GM12878 (cell line): ENCODE results near the gene C16orf95. TPM values are rescaled to one million over a fixed set of nuclear protein-coding genes. Genes with fewer than 3 reads are reported as not detected.
A peak's percentile ranks its signal among the peaks of the same experiment; 100 is the strongest.

Experiments
- ATAC-seq: fragments of 200-7000 bp; cut with Tn5 transposase; 3 replicates; pipeline ENCODE4 v1.9.1; 2020; ENCODE audit warnings: mild to moderate bottlenecking, moderate library complexity
- BruUV-seq: library from RNA; stranded (reverse); fragments of 400-500 nt; replicated peaks from 2 replicates; lab custom pipeline; 2021; lab: Mats Ljungman, UMichigan
- CTCF ChIA-PET: fragments of 300-600 bp; sonication (Branson Sonifier 250); formaldehyde crosslinking; extraction: SDS; loops from one replicate; lab custom pipeline; 2021; ENCODE audit warnings: inconsistent platforms; lab: Yijun Ruan, JAX
- POLR2A ChIA-PET: fragments of 350-600 bp; formaldehyde crosslinking; extraction: SDS; loops from one replicate; lab custom pipeline; 2021; ENCODE audit warnings: inconsistent platforms; lab: Charles Lee
- RAD21 ChIA-PET: fragments of 300-600 bp; sonication (Branson Sonifier 250); formaldehyde crosslinking; loops from one replicate; lab custom pipeline; 2023; ENCODE audit warnings: antibody characterized with exemption; ENCODE audit not compliant: unreplicated experiment; lab: Charles Lee
- SMC1A ChIA-PET: fragments of 300-600 bp; sonication (Branson Sonifier 250); formaldehyde crosslinking; loops from one replicate; lab custom pipeline; 2023; ENCODE audit not compliant: unreplicated experiment, uncharacterized antibody; lab: Charles Lee
- DNase-seq: peaks from one replicate; pipeline ENCODE4 v3.0.0-alpha.2; 2011; ENCODE audit warnings: low read depth, low spot score
- FAIRE-seq: peaks from 3 replicates; lab custom pipeline; 2011; peaks lifted over from hg19 to GRCh38; lab: Jason Lieb, UNC
- H2AFZ ChIP-seq: 2 replicates; pipeline ENCODE4 v1.6.0; 2011; ENCODE audit warnings: low read depth, low read length, control low read depth; ENCODE audit not compliant: control insufficient read depth
- H3K27ac ChIP-seq: 2 replicates; pipeline ENCODE4 v1.5.1; 2011; ENCODE audit warnings: control low read depth; ENCODE audit not compliant: control insufficient read depth, insufficient read depth
- H3K27me3 ChIP-seq, 2 experiments: replicated peaks in 1 of 2; 2 replicates each; pipeline versions ENCODE4 v1.6.0 to v1.6.1; 2011; ENCODE audit warnings: low read length in 1 of 2; ENCODE audit not compliant: control insufficient read depth in 2 of 2, insufficient read depth in 2 of 2
- H3K36me3 ChIP-seq, 2 experiments: 2 replicates each; pipeline ENCODE4 v1.5.1; 2011; ENCODE audit warnings: low read length in 1 of 2; ENCODE audit not compliant: control insufficient read depth in 2 of 2, insufficient read depth in 2 of 2
- H3K4me1 ChIP-seq: 2 replicates; pipeline ENCODE4 v1.6.1; 2011; ENCODE audit warnings: mild to moderate bottlenecking, low read length, moderate library complexity, mixed read lengths; ENCODE audit not compliant: control insufficient read depth, insufficient read depth
- H3K4me2 ChIP-seq: 2 replicates; pipeline ENCODE4 v1.6.0; 2011; ENCODE audit warnings: control low read depth; ENCODE audit not compliant: control insufficient read depth, insufficient read depth
- H3K4me3 ChIP-seq: fragments of 200-600 bp; sonication (generic); 2 replicates; pipeline ENCODE4 v1.5.1; 2016
- H3K79me2 ChIP-seq: 2 replicates; pipeline ENCODE4 v1.6.0; 2011; ENCODE audit warnings: low read length; ENCODE audit not compliant: control insufficient read depth, insufficient read depth
- H3K9ac ChIP-seq: 2 replicates; pipeline ENCODE4 v1.8.0; 2011; ENCODE audit warnings: low read length, control low read depth, mixed read lengths; ENCODE audit not compliant: control insufficient read depth, insufficient read depth
- H3K9me3 ChIP-seq: replicated peaks from 3 replicates; pipeline ENCODE4 v1.5.1; 2011; ENCODE audit warnings: mild to moderate bottlenecking, low read length; ENCODE audit not compliant: control insufficient read depth, insufficient read depth
- H4K20me1 ChIP-seq: 2 replicates; pipeline ENCODE4 v1.6.0; 2011; ENCODE audit not compliant: control insufficient read depth, insufficient read depth
- FOS ChIP-seq: IDR thresholded peaks from 3 replicates; pipeline ENCODE4 v1.6.1; 2011; ENCODE audit warnings: borderline replicate concordance; ENCODE audit not compliant: insufficient read length; ENCODE audit errors: extremely low read depth
- HDAC6 ChIP-seq: fragments of 200-600 bp; sonication (generic); IDR thresholded peaks from one replicate; pipeline ENCODE4 v1.8.0; 2017; ENCODE audit warnings: antibody characterized with exemption; ENCODE audit not compliant: unreplicated experiment
- IKZF1 ChIP-seq: fragments of 450-650 bp; conservative IDR thresholded peaks from 2 replicates; pipeline ENCODE4 v1.6.1; 2017; ENCODE audit warnings: antibody characterized with exemption, mild to moderate bottlenecking
- MEF2B ChIP-seq: fragments of 450-650 bp; IDR thresholded peaks from 2 replicates; pipeline ENCODE4 v1.6.1; 2018; ENCODE audit warnings: mild to moderate bottlenecking, moderate library complexity; ENCODE audit not compliant: partially characterized antibody, poor library complexity, severe bottlenecking
- PAX8 ChIP-seq: fragments of 450-650 bp; IDR thresholded peaks from 2 replicates; pipeline ENCODE4 v1.6.1; 2017; ENCODE audit warnings: mild to moderate bottlenecking, moderate library complexity
- POU2F2 ChIP-seq: IDR thresholded peaks from 3 replicates; pipeline ENCODE4 v1.6.1; 2011; ENCODE audit warnings: low read depth, mild to moderate bottlenecking, low read length, borderline replicate concordance
- SMAD1 ChIP-seq: fragments of 450-650 bp; IDR thresholded peaks from 2 replicates; pipeline ENCODE4 v1.6.1; 2018; ENCODE audit warnings: mild to moderate bottlenecking, low read depth; ENCODE audit not compliant: partially characterized antibody
- STAT1 ChIP-seq: fragments of 450-650 bp; conservative IDR thresholded peaks from 2 replicates; pipeline ENCODE4 v1.6.1; 2014; ENCODE audit warnings: antibody characterized with exemption, mild to moderate bottlenecking
- STAT3 ChIP-seq: IDR thresholded peaks from 2 replicates; pipeline ENCODE4 v1.6.1; 2011; ENCODE audit warnings: low read depth, low read length, improper control_type of control experiment
- TCF12 ChIP-seq: IDR thresholded peaks from 2 replicates; pipeline ENCODE4 v1.6.1; 2011; ENCODE audit warnings: low read depth, mild to moderate bottlenecking, low read length
- WGBS: methylation state at CpG from one replicate; pipeline ENCODE4 v1.1.6; 2016; ENCODE audit warnings: low lambda C conversion rate; ENCODE audit not compliant: insufficient replicate concordance, insufficient coverage; ENCODE audit errors: missing lambda C conversion rate; 5-methylcytosine and 5-hydroxymethylcytosine counted together
- in situ Hi-C: fragments of 300-500 bp; cut with MboI; formaldehyde crosslinking; loops from 9 replicates; pipeline ENCODE4 v1.14.3; 2018; ENCODE audit warnings: mixed read lengths
- intact Hi-C: fragments of 100-400 bp; cut with micrococcal nuclease; formaldehyde crosslinking; loops from one replicate; pipeline ENCODE4 v1.14.2; 2022; ENCODE audit not compliant: unreplicated experiment
- polyA plus RNA-seq, 11 experiments: library from polyadenylated mRNA; depleted of rRNA in 4 of 11; unstranded in 6 of 11; stranded (reverse) in 5 of 11; fragments of >200 nt; fragmentation: Nextera tagmentation in 4 of 11; fragmentation: Illumina TruSeq in 1 of 11; extraction: Ambion mirVana in 4 of 11; extraction: Trizol in 1 of 11; gene quantifications; 1 replicate in 1 of 11; 2 replicates in 10 of 11; pipeline versions ENCODE4 v1.2.1 to v1.2.3, GENCODE V29; 2011 to 2016; ENCODE audit warnings: inconsistent platforms in 2 of 11, missing spikeins in 2 of 11, low read depth in 1 of 11
- total RNA-seq, 4 experiments: library from RNA; depleted of rRNA in 3 of 4; stranded (reverse); fragments of >200 nt in 3 of 4; fragmentation: Illumina TruSeq in 1 of 4; extraction: Trizol in 1 of 4; gene quantifications; 2 replicates each; pipeline versions ENCODE4 v1.2.1 to v1.2.3, GENCODE V29; 2013 to 2021
- TF ChIP-seq, protein P1 (sequence below): fragments of 450-650 bp; IDR thresholded peaks from 2 replicates; pipeline ENCODE4 v1.6.1; 2016; ENCODE audit warnings: mild to moderate bottlenecking
- TF ChIP-seq, protein P2 (sequence below): IDR thresholded peaks from 2 replicates; pipeline ENCODE4 v1.6.1; 2011; ENCODE audit warnings: mild to moderate bottlenecking, low read depth, low read length, moderate library complexity; ENCODE audit not compliant: insufficient replicate concordance

The C16orf95 gene
- total and polyA plus RNA-seq, 10 of the 15 experiments (the other 5 are each of a cell fraction or from before 2014, with no cell fraction given) = 0.90 to 22.7 (median 6.0) TPM

DNA sequence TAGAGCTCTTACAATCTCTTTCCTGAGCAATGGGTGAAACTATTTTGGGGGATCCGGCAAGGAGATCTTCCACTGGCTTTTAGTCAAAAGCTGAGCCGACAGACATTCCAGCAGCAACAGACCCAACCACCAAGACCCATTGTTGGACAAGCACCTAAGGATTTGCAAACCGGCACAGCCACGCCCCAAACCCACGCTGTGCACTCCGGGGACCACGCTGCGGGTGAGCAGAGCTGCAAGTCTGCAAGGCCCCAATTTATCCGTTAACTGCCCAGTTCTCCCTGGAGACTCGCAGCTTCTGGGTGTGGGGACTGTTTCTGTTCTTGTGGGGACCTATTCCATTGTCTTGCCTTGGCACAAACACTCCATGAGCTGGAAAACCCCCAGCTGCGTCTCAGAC is 45.9 kb downstream of the C16orf95 start:
- no peak for FAIRE-seq
- POLR2A ChIA-PET = no interaction called here
- in situ Hi-C loops (no loop called here), intact Hi-C loops (loop anchor here (10.0 kb wide), 1 partner anchor 206 kb away; no protein-coding TSS in a partner anchor)
- Histone ChIP-seq H3K27me3 (no peaks in the 10 kb centered on the region), H3K4me2 (no peak overlapping the region), H4K20me1 (no peaks in the 10 kb centered on the region), H3K79me2 (no peaks in the 10 kb centered on the region), H3K27ac (no peak overlapping the region), H2AFZ (no peak overlapping the region), H3K9ac (no peak overlapping the region), H3K4me1 (no peaks in the 10 kb centered on the region), H3K9me3 (no peaks in the 10 kb centered on the region), H3K4me3 (no peak overlapping the region), H3K36me3 (no peaks in the 10 kb centered on the region)
- CTCF ChIA-PET = interaction anchor here (1.7 kb wide), 1 partner anchor 707 kb away, joined by 7 read pairs; no protein-coding TSS in a partner anchor
- 18% methylated on average over 11 of the region's 11 CpGs for WGBS
- ATAC-seq = peak; percentile 49
- DNase-seq = no peak
- SMC1A ChIA-PET = interaction anchor here (0.6 kb wide), 1 partner anchor 12 kb away, joined by 3 read pairs; no protein-coding TSS in a partner anchor
- BruUV-seq = no TSS peak
- RAD21 ChIA-PET = interaction anchor here (0.7 kb wide), 1 partner anchor 505 kb away, joined by 3 read pairs; no protein-coding TSS in a partner anchor
- no peak for TF ChIP-seq SMAD1
- TF ChIP-seq FOS = no peak
- no peak for TF ChIP-seq HDAC6
- no peak for TF ChIP-seq STAT3
- no peak for TF ChIP-seq PAX8
- TF ChIP-seq POU2F2 = no peak
- TF ChIP-seq, protein P1, sequence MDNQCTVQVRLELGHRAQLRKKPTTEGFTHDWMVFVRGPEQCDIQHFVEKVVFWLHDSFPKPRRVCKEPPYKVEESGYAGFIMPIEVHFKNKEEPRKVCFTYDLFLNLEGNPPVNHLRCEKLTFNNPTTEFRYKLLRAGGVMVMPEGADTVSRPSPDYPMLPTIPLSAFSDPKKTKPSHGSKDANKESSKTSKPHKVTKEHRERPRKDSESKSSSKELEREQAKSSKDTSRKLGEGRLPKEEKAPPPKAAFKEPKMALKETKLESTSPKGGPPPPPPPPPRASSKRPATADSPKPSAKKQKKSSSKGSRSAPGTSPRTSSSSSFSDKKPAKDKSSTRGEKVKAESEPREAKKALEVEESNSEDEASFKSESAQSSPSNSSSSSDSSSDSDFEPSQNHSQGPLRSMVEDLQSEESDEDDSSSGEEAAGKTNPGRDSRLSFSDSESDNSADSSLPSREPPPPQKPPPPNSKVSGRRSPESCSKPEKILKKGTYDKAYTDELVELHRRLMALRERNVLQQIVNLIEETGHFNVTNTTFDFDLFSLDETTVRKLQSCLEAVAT = no peak
- no peak for TF ChIP-seq STAT1
- TF ChIP-seq IKZF1 = peak; percentile 10; the same call in 1 of the 2 replicates
- TF ChIP-seq, protein P2, sequence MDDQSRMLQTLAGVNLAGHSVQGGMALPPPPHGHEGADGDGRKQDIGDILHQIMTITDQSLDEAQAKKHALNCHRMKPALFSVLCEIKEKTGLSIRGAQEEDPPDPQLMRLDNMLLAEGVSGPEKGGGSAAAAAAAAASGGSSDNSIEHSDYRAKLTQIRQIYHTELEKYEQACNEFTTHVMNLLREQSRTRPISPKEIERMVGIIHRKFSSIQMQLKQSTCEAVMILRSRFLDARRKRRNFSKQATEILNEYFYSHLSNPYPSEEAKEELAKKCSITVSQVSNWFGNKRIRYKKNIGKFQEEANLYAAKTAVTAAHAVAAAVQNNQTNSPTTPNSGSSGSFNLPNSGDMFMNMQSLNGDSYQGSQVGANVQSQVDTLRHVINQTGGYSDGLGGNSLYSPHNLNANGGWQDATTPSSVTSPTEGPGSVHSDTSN = no peak
- TF ChIP-seq TCF12 = no peak
- peak; percentile 78 for TF ChIP-seq MEF2B
